Activated CD4-positive, alpha-beta T cell treated with anti-CD3 and anti-CD28 coated beads, Interleukin-2, amount 50 U/mL, for 1 hour (primary cell): ENCODE results near the gene ZNF467.

Experiments
- DNase-seq: peaks from one replicate; pipeline ENCODE4 v3.0.0-alpha.2; 2020

The ZNF467 gene

GRCh38 chr7:149783386-149784250 is 10.2 kb upstream of the ZNF467 start:
- DNase-seq = no peak

- no peak for DNase-seq
Measured at GRCh38 chr7:149782682-149783345, 9.4 kb upstream of the ZNF467 start.

- DNase-seq = no peak
Measured at GRCh38 chr7:149781921-149782320, 8.5 kb upstream of the ZNF467 start.

DNA sequence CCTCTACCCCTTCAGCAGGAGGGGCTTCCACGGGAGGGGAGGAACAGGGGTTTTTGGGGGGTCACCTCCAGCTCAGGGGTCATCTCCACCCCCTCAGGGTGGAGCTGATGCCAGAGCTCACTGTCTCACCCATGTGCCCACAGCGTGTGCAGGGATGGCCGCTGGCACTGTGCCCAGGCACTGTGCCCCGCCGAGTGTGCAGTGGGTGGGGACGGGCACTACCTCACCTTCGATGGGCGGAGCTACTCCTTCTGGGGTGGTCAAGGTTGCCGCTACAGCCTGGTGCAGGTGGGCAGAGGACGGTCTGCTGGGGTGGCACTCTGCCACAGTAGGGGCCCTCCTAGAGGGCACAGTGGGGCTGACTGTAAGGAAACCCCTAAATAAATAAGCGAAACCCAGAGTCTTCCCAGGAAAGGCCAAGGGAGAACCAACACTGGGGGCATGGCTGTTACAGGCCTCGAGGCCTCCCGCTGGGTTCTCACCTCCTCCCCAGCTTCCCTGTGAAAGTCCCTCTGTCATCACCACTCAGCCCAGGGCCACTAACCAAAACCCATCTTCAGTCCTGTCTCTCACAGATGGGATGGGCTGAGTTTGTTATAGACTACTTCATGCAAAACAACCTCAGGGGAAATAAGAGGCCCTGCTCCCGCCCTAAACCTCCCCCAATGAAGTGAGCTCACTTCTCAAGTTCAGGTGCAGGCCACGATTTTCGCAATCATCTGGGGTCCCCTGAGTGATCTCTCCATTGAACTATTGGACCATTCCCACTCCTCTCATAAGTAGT is 7.4 kb upstream of the ZNF467 start:
- DNase-seq = no peak

GRCh38 chr7:149780056-149780455 is 6.7 kb upstream of the ZNF467 start:
- DNase-seq = no peak

- no peak for DNase-seq
Measured at GRCh38 chr7:149779502-149779805, 6.1 kb upstream of the ZNF467 start.

DNA sequence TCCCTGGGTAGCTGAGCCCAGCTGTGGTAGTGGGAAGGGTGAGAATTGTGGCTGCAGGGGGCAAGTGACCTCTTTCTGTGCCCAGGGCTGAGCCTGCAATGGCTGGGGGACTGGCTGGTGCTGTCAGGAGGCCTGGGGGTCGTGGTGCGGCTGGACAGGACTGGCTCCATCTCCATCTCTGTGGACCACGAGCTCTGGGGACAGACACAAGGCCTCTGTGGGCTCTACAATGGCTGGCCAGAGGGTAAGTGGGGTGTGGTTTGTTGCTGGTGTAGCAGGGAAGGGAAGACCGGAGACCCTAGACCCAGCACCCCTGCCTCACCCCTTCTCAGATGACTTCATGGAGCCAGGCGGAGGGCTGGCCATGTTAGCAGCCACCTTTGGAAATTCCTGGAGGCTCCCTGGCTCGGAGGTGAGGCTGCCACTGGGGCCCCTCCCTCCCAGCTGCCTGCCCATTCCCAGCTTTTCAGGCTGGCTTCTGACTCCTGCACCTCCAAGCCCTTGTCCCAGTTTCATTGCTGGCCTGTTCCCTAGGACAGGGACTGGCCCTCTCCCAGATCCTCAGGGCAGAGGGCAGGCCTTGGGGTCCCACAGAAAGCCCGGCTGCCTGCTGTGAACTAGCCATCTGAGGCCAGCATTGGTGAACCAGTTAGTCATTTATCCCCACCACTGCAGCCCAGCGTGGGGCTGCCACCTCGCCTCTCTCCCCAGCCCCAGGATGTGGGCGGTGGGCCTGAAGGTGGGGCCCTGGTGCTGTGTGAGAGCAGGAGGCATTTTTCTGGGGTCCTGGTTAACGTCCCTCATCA is 5.5 kb upstream of the ZNF467 start:
- no peak for DNase-seq

GRCh38 chr7:149778327-149778637 is 4.9 kb upstream of the ZNF467 start:
- no peak for DNase-seq

DNA sequence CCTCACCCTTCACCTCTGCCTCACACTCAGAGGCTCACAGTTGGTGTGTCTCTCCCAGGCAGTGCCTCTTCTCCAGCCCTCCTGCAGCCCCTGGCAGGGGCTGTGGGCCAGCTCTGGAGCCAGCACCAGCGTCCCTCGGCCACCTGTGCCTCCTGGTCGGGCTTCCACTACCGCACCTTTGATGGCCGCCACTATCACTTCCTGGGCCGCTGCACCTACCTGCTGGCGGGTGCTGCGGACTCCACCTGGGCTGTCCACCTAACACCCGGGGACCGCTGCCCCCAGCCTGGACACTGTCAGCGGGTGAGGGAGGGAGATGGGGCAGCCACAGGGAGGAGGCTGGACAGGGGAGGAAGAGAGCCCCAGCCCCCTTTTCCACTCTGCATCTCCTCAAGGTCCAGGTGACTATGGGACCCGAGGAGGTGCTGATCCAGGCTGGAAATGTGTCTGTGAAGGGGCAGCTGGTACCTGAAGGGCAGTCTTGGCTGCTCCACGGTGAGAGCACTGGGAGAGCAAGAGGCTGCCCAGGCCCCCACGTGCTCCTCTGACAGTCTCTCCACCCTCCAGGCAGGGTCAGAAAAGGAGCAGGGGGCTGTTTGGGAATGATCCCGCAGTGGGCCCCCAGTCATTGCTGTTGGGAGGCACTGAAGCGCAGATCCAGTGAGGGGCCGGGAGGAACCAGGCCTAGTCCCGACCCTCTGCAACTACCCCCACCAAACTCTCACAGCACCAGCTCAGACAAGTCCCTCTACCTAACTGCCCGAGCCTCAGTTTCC is 4.4 kb upstream of the ZNF467 start:
- no peak for DNase-seq

- DNase-seq = no peak
Measured at GRCh38 chr7:149776848-149777407, 3.5 kb upstream of the ZNF467 start.

GRCh38 chr7:149776289-149776688 is 2.9 kb upstream of the ZNF467 start:
- DNase-seq = no peak

DNA sequence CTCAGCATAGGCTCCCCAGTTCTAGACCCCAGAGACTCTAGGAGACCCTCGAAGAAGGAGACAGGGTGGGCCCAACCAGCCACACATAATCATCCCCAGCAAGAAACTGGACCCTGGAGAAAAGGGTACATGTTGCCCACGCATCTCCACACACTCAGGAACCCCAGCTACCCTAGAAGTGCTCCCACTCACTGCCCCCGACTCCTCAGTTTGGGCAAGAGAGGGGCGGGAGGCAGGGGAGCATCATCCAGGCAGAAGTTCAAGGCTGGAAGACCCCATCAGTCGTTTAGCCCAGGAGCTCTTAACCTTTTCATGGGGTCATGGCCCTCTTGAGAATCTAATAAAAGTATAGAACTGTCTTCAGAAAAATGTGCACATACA is 1.8 kb upstream of the ZNF467 start:
- no peak for DNase-seq

DNA sequence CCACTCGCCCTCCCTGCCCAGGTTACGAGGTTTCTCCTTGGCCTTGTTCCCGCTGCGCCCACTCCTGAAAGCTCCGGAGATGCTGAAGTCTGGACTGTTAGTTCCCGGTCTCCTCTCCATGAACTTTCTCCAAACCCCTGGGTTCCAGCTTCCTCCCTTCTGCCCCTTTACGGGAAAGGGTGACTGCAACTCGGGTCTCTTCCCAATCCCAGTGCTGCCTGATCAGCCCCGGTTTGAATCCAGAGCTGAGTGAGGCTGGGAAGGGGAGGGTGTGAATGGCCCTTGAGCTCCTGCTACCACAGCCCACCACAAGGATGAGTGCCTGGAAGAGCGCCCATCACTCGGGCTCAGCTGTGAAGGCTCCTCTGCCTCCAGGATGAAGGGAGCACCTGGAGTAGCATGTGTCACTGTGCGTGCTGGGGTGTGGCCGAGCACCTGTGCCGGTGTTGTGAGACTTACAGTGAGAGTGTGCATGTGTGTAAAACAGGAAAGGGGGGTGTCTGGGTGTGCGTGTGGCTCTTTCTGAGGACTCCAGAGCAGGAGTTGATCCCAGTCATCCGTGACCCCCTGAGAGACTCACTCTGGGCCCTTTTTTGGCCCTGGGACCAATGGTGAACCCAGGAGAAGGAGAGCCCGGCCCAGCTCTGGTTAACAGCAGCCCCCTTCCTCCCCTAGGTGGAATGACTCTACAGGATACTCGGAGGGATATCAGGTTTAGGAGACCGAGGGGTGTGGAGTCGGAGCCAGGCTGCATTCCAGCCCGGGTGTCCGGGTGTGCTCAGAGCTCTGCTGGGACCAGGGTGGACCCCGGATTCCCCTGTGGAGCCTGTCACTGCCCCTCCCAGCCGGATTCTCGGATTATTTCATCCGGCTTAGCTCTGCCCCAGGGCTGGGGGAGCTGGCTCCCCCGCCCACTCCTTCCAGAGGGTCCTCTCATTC is 1.1 kb upstream of the ZNF467 start:
- no peak for DNase-seq

DNA sequence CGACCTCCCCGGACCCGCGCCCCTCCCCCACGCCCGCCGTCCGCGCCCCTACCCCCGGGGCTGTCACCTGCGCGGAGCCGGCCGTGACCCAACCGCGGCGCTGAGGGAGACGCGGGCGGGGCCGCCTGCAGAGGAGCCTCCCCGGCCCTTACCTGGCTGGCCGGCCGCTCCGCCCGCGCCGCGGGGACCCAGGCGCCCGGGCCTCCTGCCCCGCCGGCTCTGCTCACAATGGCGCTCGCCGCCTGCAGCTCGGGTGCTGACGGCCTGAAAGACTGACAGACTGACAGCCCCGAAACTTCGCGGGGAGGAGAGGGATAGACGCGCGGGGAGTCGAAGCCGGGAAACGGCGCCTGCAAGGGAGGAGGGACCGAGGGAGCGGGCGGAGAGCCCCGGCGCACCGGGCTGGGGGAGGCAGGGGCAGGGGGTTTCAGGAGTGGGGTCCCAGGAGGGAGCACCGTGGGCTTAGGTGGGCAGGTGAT is 393 bp downstream of the ZNF467 start:
- peak; percentile 33 for DNase-seq

DNA sequence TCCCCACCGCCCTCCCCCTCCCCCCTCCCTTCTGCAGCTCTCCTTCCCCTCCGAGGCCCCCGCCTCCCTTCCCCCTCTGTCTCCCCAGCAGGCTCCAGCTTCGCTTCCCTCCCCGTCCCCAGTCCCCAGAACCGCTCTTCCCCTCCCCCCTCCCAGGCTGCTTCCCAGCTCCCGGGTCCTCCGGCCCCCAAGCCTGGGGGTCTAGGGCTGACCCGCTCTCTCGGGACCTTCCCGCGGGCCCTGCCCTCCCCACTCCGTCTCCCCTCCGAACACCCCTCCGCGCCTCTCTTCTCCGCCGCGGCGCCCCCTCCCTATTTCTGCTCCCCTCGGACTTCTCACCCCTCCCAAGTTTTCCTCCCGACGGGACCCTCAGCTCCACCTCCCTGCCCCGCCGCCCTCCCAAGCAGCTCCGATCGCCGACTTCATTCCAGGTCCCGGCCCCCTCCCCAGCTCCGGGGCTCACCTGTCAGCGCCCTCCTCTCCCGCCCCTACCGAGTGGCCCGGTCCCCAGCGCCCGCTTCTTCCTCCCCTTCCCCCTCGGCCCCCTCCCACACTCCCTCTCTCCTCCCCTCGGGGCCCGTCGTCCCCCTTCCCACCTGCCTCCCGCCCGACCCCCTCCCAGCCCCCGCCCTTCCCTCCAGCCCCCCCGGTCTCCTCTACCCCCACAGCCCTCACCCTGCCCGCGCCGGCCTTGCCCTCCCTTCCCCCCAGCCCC is 990 bp downstream of the ZNF467 start:
- peak; percentile 23 for DNase-seq

- DNase-seq = peak; percentile 82
Measured at GRCh38 chr7:149771720-149772240, 1.6 kb downstream of the ZNF467 start.

DNA sequence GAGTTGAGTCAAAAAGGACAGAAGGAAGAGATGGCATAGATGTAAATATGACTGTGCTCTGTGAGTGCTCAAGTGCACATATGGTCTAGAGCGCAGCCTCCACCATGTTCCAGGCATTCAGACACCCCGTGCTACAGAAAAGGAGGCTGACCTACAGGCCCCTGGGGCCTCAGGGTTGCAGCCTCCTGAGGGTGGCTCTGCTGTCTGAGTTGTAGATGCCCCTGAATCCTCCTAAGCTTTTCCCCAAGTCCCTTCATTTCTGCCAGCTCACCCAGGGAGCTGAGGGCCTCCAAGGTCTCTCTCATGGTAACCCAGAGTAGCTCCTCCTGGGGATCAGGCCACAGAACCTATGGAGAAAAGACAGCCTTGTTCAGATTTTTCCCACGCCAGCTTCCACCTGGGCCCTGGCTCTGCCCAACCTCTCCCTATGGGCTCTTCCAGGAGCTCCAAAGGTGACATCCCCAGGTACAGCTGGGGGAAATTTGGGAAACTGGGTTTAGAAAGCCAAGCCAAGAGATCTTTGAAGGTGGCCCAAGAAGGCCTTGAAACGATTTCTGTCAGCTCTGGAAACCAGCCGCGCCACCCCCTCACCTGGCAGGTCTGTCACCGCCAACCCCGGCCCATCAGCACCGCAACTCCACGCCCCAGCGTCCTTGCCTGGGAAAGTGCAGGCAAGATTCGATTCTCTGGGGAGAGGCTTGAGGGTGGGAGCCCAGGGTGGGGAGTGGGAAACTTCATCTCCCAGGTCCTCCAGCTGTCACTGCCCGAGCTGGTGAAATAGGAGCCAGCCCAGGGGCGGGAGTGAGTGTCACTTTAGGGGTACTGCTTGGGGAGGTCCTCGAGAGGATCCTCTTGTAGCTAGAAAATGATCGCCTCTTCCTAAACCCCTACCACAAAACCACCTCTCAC is 2.4 kb downstream of the ZNF467 start:
- DNase-seq = no peak

DNA sequence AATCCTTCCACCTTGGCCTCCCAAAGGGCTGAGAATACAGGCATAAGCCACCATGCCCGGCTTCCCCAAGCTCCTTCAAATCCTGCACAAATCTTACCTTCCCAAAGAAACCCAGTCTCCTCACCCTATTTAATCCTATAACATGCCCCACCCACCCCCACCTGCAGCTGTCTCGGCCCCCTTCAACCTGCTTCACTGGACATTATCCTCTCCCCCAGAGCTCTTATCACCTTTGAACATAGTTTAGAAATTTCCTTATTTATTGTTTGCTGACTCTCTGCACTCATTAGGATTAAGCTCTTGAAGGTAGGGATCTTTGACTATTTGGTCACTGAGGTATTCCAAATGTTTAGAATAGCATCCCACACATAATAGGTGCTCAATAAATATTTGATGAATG is 3.5 kb downstream of the ZNF467 start:
- no peak for DNase-seq

DNA sequence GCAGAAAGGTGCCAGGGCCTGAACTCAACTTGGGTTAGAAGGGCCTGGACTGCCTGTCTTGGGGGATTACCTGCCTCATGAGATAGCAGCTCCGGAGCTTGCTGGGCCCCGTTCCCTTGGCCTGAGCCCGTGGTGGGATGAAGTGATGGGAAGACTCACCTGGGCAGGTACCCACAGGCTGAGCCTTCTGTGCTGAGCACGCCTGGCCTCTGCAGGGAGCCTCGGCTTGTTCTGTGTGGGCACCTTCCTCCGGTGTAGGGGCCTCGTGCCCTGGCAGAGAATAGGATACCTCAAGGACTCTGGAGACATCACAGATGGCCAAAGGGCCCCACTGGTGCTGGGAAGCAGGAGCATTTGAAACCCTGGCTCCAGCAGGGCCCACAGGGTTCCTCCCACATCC is 4.5 kb downstream of the ZNF467 start:
- DNase-seq = no peak
